Spleen (tissue), 11 donors: ENCODE data around the gene SYNPR. TPM values are rescaled to one million over a fixed set of nuclear protein-coding genes. Genes with fewer than 3 reads are reported as not detected.

Source experiments
- DNase-seq: peaks from one replicate; pipeline ENCODE4 v3.0.0-alpha.2; 2020
- H3K27ac ChIP-seq, 8 donors: fragments of 200-600 bp; sonication (generic) in 7 of 8; 1 replicate in 4 of 8; 2 replicates in 4 of 8; pipeline versions ENCODE4 v1.5.0 to v1.8.0; 2016 to 2021; ENCODE audit warnings: inconsistent platforms in 4 of 8, mild to moderate bottlenecking in 4 of 8, moderate library complexity in 1 of 8
- H3K27me3 ChIP-seq, 7 donors: fragments of 200-600 bp; sonication (generic) in 6 of 7; replicated peaks in 1 of 7; 1 replicate in 4 of 7; 2 replicates in 3 of 7; pipeline versions ENCODE4 v1.5.0 to v1.8.0; 2016 to 2021; ENCODE audit warnings: inconsistent platforms in 3 of 7, mild to moderate bottlenecking in 1 of 7
- H3K36me3 ChIP-seq, 6 donors: fragments of 200-600 bp; sonication (generic) in 5 of 6; 1 replicate in 4 of 6; 2 replicates in 2 of 6; pipeline versions ENCODE4 v1.5.0 to v1.8.0; 2016 to 2021; ENCODE audit warnings: inconsistent platforms in 2 of 6
- H3K4me1 ChIP-seq, 6 donors: fragments of 200-600 bp; sonication (generic) in 5 of 6; 1 replicate in 3 of 6; 2 replicates in 3 of 6; pipeline versions ENCODE4 v1.5.0 to v1.8.0; 2016 to 2021; ENCODE audit warnings: inconsistent platforms in 3 of 6
- H3K4me3 ChIP-seq, 8 donors: fragments of 200-600 bp; sonication (generic) in 7 of 8; 1 replicate in 4 of 8; 2 replicates in 4 of 8; pipeline versions ENCODE4 v1.5.0 to v1.8.0; 2016 to 2021; ENCODE audit warnings: inconsistent platforms in 4 of 8, mild to moderate bottlenecking in 4 of 8, moderate library complexity in 2 of 8
- H3K9me3 ChIP-seq, 8 donors: fragments of 200-600 bp; sonication (generic) in 7 of 8; 1 replicate in 4 of 8; 2 replicates in 4 of 8; pipeline versions ENCODE4 v1.5.0 to v1.8.0; 2016 to 2021; ENCODE audit warnings: inconsistent platforms in 4 of 8
- CTCF ChIP-seq, 11 experiments: fragments of 200-600 bp in 7 of 11; fragments of 450-650 bp in 4 of 11; sonication (generic) in 4 of 11; IDR thresholded peaks in 8 of 11; conservative IDR thresholded peaks in 3 of 11; 1 replicate in 7 of 11; 2 replicates in 4 of 11; pipeline versions ENCODE4 v1.4.0 to v1.8.0; 2016 to 2021; ENCODE audit warnings: antibody characterized with exemption in 11 of 11, inconsistent platforms in 4 of 11, mild to moderate bottlenecking in 1 of 11
- POLR2A ChIP-seq, 3 donors: fragments of 450-650 bp; IDR thresholded peaks; one replicate each; pipeline ENCODE4 v1.5.1; 2017; ENCODE audit warnings: antibody characterized with exemption in 3 of 3, mild to moderate bottlenecking in 1 of 3
- POLR2AphosphoS5 ChIP-seq, 3 donors: sonication (generic); formaldehyde crosslinking; IDR thresholded peaks; one replicate each; pipeline ENCODE4 v1.5.1; 2017; ENCODE audit warnings: antibody characterized with exemption in 3 of 3
- WGBS, 5 donors: extraction: QIAGEN DNeasy Blood & Tissue Kit in 3 of 5; methylation state at CpG; one replicate each; pipeline versions ENCODE4 v1.1.5 to v1.1.7; 2013 to 2018; 5-methylcytosine and 5-hydroxymethylcytosine counted together
- intact Hi-C: fragments of 100-400 bp; cut with DNase I; formaldehyde crosslinking; loops from one replicate; pipeline ENCODE4 v1.15.0; 2023; ENCODE audit warnings: low total_unique reads
- polyA plus RNA-seq, 3 donors: library from polyadenylated mRNA; stranded (reverse); fragments of 200-250 nt; gene quantifications; one replicate each; pipeline ENCODE4 v1.2.1, GENCODE V29; 2013
- total RNA-seq, 7 donors: library from RNA; depleted of rRNA in 3 of 7; stranded (reverse); fragments of >200 nt in 3 of 7; fragmentation: NEBNext Ultra II Directional in 4 of 7; extraction: Animal tissue kit (Norgen Biotek cat#: 25700) in 4 of 7; gene quantifications; one replicate each; pipeline versions ENCODE4 v1.1.0 to v1.2.1, GENCODE V29; 2016 to 2021
- donor health status: healthy with polysubstance abuse.
- donor health status: DM: no; HTN: no; CAD: no; lungs with moderate emphysema.
- donor health status: DM: no; HTN: no; CAD: no.
- donor health status: Bipolar disorder and iron deficiency.
- donor health status: healthy.
- donor health status: DM: no; HTN: no; CAD: no.
- donor health status: DM: yes; HTN: yes; CAD: no.

Gene SYNPR
- total and polyA plus RNA-seq, 10 donors, result not detected

- intact Hi-C loops, result no loop called here
- WGBS, 5 donors, result 88 to 100% (median 97%) methylated on average over 1 of the region's 1 CpG
- Histone ChIP-seq H3K9me3 (no peaks in the 10 kb centered on the region), H3K4me3 (no peak overlapping the region), H3K36me3 (no peaks in the 10 kb centered on the region), H3K27ac (no peak overlapping the region), H3K27me3 (no peaks in the 10 kb centered on the region), H3K4me1 (no peaks in the 10 kb centered on the region)
- no peak for DNase-seq
- TF ChIP-seq CTCF (IDR thresholded peaks at IDR 0.05 in 8 of 11, conservative IDR thresholded peaks at IDR 0.05 in 3 of 11) (no peak), POLR2A (IDR thresholded peaks at IDR 0.05) (no peak), POLR2AphosphoS5 (IDR thresholded peaks at IDR 0.05) (no peak)
Observed at GRCh38 chr3:63494646-63495045, 216.5 kb downstream of the SYNPR start.

GRCh38 chr3:63497641-63498040, 219.5 kb downstream of the SYNPR start:
- DNase-seq, result no peak
- H3K27me3 ChIP-seq, result no peaks in the 10 kb centered on the region
- 73 to 85% (median 82%) methylated on average over 2 of the region's 2 CpGs for WGBS, 5 donors
- H3K27ac ChIP-seq, result no peak overlapping the region
- no peaks in the 10 kb centered on the region for H3K9me3 ChIP-seq
- no peaks in the 10 kb centered on the region for H3K4me1 ChIP-seq
- TF ChIP-seq CTCF (IDR thresholded peaks at IDR 0.05 in 8 of 11, conservative IDR thresholded peaks at IDR 0.05 in 3 of 11) (no peak), POLR2AphosphoS5 (IDR thresholded peaks at IDR 0.05) (no peak), POLR2A (IDR thresholded peaks at IDR 0.05) (no peak)
- no peak overlapping the region for H3K4me3 ChIP-seq
- intact Hi-C loops, result no loop called here
- no peaks in the 10 kb centered on the region for H3K36me3 ChIP-seq

GRCh38 chr3:63500196-63500595, 222.1 kb downstream of the SYNPR start:
- DNase-seq, result no peak
- Histone ChIP-seq H3K27ac (no peak overlapping the region), H3K4me3 (no peak overlapping the region), H3K36me3 (no peaks in the 10 kb centered on the region), H3K9me3 (no peaks in the 10 kb centered on the region), H3K27me3 (no peaks in the 10 kb centered on the region), H3K4me1 (no peaks in the 10 kb centered on the region)
- TF ChIP-seq POLR2A (IDR thresholded peaks at IDR 0.05) (no peak), CTCF (IDR thresholded peaks at IDR 0.05 in 8 of 11, conservative IDR thresholded peaks at IDR 0.05 in 3 of 11) (no peak), POLR2AphosphoS5 (IDR thresholded peaks at IDR 0.05) (no peak)
- intact Hi-C loops, result no loop called here
- WGBS, 5 donors, result 81 to 96% (median 87%) methylated on average over 5 of the region's 5 CpGs

- Histone ChIP-seq H3K27ac (no peak overlapping the region), H3K36me3 (no peaks in the 10 kb centered on the region), H3K27me3 (no peaks in the 10 kb centered on the region), H3K4me1 (no peaks in the 10 kb centered on the region), H3K4me3 (no peak overlapping the region), H3K9me3 (no peaks in the 10 kb centered on the region)
- 63 to 76% (median 70%) methylated on average over 1 of the region's 1 CpG for WGBS, 5 donors
- TF ChIP-seq CTCF (IDR thresholded peaks at IDR 0.05 in 8 of 11, conservative IDR thresholded peaks at IDR 0.05 in 3 of 11), result no peak
- TF ChIP-seq POLR2A (IDR thresholded peaks at IDR 0.05), result no peak
- no peak for TF ChIP-seq POLR2AphosphoS5 (IDR thresholded peaks at IDR 0.05)
- intact Hi-C loops, result no loop called here
- DNase-seq, result no peak
Observed at GRCh38 chr3:63508305-63508704, 230.2 kb downstream of the SYNPR start.
